Duodenal mucosa (tissue), 2 donors: Measurements from ENCODE around the gene CGNL1.

Experiments
- H3K27ac ChIP-seq: one replicate; pipeline ENCODE4 v1.7.0; 2013; ENCODE audit warnings: low read depth, low read length
- H3K27me3 ChIP-seq, 2 donors: one replicate each; pipeline ENCODE4 v1.7.0; 2013; ENCODE audit warnings: low read length in 2 of 2, control low read depth in 1 of 2; ENCODE audit not compliant: insufficient read depth in 2 of 2, control insufficient read depth in 1 of 2
- H3K36me3 ChIP-seq, 2 donors: one replicate each; pipeline ENCODE4 v1.7.0; 2013; ENCODE audit warnings: low read length in 2 of 2, control low read depth in 1 of 2; ENCODE audit not compliant: insufficient read depth in 2 of 2, control insufficient read depth in 1 of 2
- H3K4me1 ChIP-seq, 2 donors: one replicate each; pipeline ENCODE4 v1.7.0; 2013; ENCODE audit warnings: low read length in 2 of 2, control low read depth in 1 of 2; ENCODE audit not compliant: insufficient read depth in 2 of 2, control insufficient read depth in 1 of 2
- H3K4me3 ChIP-seq, 2 donors: one replicate each; pipeline ENCODE4 v1.7.0; 2013; ENCODE audit warnings: low read length in 2 of 2, low read depth in 1 of 2
- H3K9ac ChIP-seq, 2 donors: one replicate each; pipeline ENCODE4 v1.7.0; 2013; ENCODE audit warnings: low read length in 2 of 2, low read depth in 1 of 2
- H3K9me3 ChIP-seq, 2 donors: one replicate each; pipeline ENCODE4 v1.7.0; 2013; ENCODE audit warnings: low read length in 2 of 2, control low read depth in 1 of 2; ENCODE audit not compliant: control insufficient read depth in 1 of 2

CGNL1 gene

GRCh38 chr15:57436166-57436565 lies 59.9 kb downstream of the CGNL1 start:
- no peaks in the 10 kb centered on the region for H3K27me3 ChIP-seq
- no peaks in the 10 kb centered on the region for H3K9me3 ChIP-seq
- H3K27ac ChIP-seq, result no peak overlapping the region
- no peaks in the 10 kb centered on the region for H3K36me3 ChIP-seq
- H3K4me3 ChIP-seq, result no peak overlapping the region
- H3K9ac ChIP-seq, result no peak overlapping the region
- H3K4me1 ChIP-seq, result peaks cover 0 to 5% of the 10 kb centered on the region in 2 donors

GRCh38 chr15:57436961-57437360 lies 60.7 kb downstream of the CGNL1 start:
- Histone ChIP-seq H3K27ac (no peak overlapping the region), H3K9me3 (no peaks in the 10 kb centered on the region)

GRCh38 chr15:57437564-57437963 lies 61.3 kb downstream of the CGNL1 start:
- Histone ChIP-seq H3K9me3 (no peaks in the 10 kb centered on the region), H3K4me1 (no peaks in the 10 kb centered on the region), H3K27me3 (no peaks in the 10 kb centered on the region), H3K4me3 (no peak overlapping the region), H3K27ac (no peak overlapping the region), H3K9ac (no peak overlapping the region), H3K36me3 (no peaks in the 10 kb centered on the region)

More at GRCh38 chr15:57436961-57437360, 60.7 kb downstream of the CGNL1 start:
- Histone ChIP-seq H3K36me3 (no peaks in the 10 kb centered on the region), H3K4me3 (no peak overlapping the region), H3K9ac (no peak overlapping the region), H3K27me3 (no peaks in the 10 kb centered on the region), H3K4me1 (peaks cover 0 to 3% of the 10 kb centered on the region in 2 donors)

GRCh38 chr15:57438166-57438565 lies 61.9 kb downstream of the CGNL1 start:
- no peaks in the 10 kb centered on the region for H3K4me1 ChIP-seq
- no peak overlapping the region for H3K9ac ChIP-seq
- H3K9me3 ChIP-seq, result no peaks in the 10 kb centered on the region
- no peak overlapping the region for H3K4me3 ChIP-seq
- no peaks in the 10 kb centered on the region for H3K27me3 ChIP-seq
- no peaks in the 10 kb centered on the region for H3K36me3 ChIP-seq
- no peak overlapping the region for H3K27ac ChIP-seq

GRCh38 chr15:57439128-57440027 lies 63.1 kb downstream of the CGNL1 start:
- H3K36me3 ChIP-seq, result no peaks in the 10 kb centered on the region
- H3K4me1 ChIP-seq, result no peaks in the 10 kb centered on the region
- H3K27me3 ChIP-seq, result no peaks in the 10 kb centered on the region
- no peak overlapping the region for H3K9ac ChIP-seq
- no peak overlapping the region for H3K27ac ChIP-seq
- H3K9me3 ChIP-seq, result no peaks in the 10 kb centered on the region
- no peak overlapping the region for H3K4me3 ChIP-seq

- H3K4me3 ChIP-seq, result no peak overlapping the region
- no peaks in the 10 kb centered on the region for H3K27me3 ChIP-seq
- no peak overlapping the region for H3K27ac ChIP-seq
- no peaks in the 10 kb centered on the region for H3K4me1 ChIP-seq
- H3K9me3 ChIP-seq, result no peaks in the 10 kb centered on the region
- H3K9ac ChIP-seq, result no peak overlapping the region
- no peaks in the 10 kb centered on the region for H3K36me3 ChIP-seq
Measured at GRCh38 chr15:57440167-57440566, 63.9 kb downstream of the CGNL1 start.

GRCh38 chr15:57440799-57441198 lies 64.5 kb downstream of the CGNL1 start:
- no peak overlapping the region for H3K27ac ChIP-seq
- no peaks in the 10 kb centered on the region for H3K4me1 ChIP-seq
- no peaks in the 10 kb centered on the region for H3K36me3 ChIP-seq
- no peaks in the 10 kb centered on the region for H3K27me3 ChIP-seq
- H3K9ac ChIP-seq, result no peak overlapping the region
- no peaks in the 10 kb centered on the region for H3K9me3 ChIP-seq
- no peak overlapping the region for H3K4me3 ChIP-seq

- H3K27ac ChIP-seq, result no peak overlapping the region
- no peaks in the 10 kb centered on the region for H3K27me3 ChIP-seq
- H3K4me1 ChIP-seq, result no peaks in the 10 kb centered on the region
- no peaks in the 10 kb centered on the region for H3K36me3 ChIP-seq
- no peak overlapping the region for H3K9ac ChIP-seq
- H3K4me3 ChIP-seq, result no peak overlapping the region
- no peaks in the 10 kb centered on the region for H3K9me3 ChIP-seq
Measured at GRCh38 chr15:57442335-57442734, 66.0 kb downstream of the CGNL1 start.

- Histone ChIP-seq H3K36me3 (no peaks in the 10 kb centered on the region), H3K4me3 (no peak overlapping the region), H3K27ac (no peak overlapping the region), H3K9ac (no peak overlapping the region), H3K9me3 (no peaks in the 10 kb centered on the region), H3K4me1 (no peaks in the 10 kb centered on the region), H3K27me3 (no peaks in the 10 kb centered on the region)
Measured at GRCh38 chr15:57443486-57443885, 67.2 kb downstream of the CGNL1 start.

GRCh38 chr15:57444877-57445513 lies 68.7 kb downstream of the CGNL1 start:
- H3K9me3 ChIP-seq, result no peaks in the 10 kb centered on the region
- H3K9ac ChIP-seq, result no peak overlapping the region
- H3K36me3 ChIP-seq, result no peaks in the 10 kb centered on the region
- no peak overlapping the region for H3K27ac ChIP-seq
- H3K27me3 ChIP-seq, result no peaks in the 10 kb centered on the region
- no peaks in the 10 kb centered on the region for H3K4me1 ChIP-seq
- no peak overlapping the region for H3K4me3 ChIP-seq
